Stimulated activated CD4-positive, alpha-beta T cell treated with anti-CD3 and anti-CD28 coated beads, Interleukin-1b, Interleukin-23, amount 100 ng/mL, for 1 hour (primary cell): ENCODE measurements around the gene SAMD11.
A peak's percentile ranks its signal among the peaks of the same experiment; 100 is the strongest.
"Not testable (repeated sequence)": the region's sequence is repeated elsewhere in the genome, so short reads cannot be mapped to it uniquely, and the experiment has no call there.

Experiments
- DNase-seq, 2 donors: peaks; one replicate each; pipeline ENCODE4 v3.0.0-alpha.2; 2020; ENCODE audit warnings: low read depth in 2 of 2

SAMD11 gene, protein sequence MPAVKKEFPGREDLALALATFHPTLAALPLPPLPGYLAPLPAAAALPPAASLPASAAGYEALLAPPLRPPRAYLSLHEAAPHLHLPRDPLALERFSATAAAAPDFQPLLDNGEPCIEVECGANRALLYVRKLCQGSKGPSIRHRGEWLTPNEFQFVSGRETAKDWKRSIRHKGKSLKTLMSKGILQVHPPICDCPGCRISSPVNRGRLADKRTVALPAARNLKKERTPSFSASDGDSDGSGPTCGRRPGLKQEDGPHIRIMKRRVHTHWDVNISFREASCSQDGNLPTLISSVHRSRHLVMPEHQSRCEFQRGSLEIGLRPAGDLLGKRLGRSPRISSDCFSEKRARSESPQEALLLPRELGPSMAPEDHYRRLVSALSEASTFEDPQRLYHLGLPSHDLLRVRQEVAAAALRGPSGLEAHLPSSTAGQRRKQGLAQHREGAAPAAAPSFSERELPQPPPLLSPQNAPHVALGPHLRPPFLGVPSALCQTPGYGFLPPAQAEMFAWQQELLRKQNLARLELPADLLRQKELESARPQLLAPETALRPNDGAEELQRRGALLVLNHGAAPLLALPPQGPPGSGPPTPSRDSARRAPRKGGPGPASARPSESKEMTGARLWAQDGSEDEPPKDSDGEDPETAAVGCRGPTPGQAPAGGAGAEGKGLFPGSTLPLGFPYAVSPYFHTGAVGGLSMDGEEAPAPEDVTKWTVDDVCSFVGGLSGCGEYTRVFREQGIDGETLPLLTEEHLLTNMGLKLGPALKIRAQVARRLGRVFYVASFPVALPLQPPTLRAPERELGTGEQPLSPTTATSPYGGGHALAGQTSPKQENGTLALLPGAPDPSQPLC

GRCh38 chr1:923131-923990 lies at the start of gene SAMD11:
Gene SAMD11, plus strand, starts transcription at chr1:923923. Its CDS starts 509 bp downstream, at chr1:924432.
- peak; percentile 29 to 33 for DNase-seq

- DNase-seq = not testable (repeated sequence)
These were observed 47.1 kb upstream of the SAMD11 start for GRCh38 chr1:876428-877208.

DNA sequence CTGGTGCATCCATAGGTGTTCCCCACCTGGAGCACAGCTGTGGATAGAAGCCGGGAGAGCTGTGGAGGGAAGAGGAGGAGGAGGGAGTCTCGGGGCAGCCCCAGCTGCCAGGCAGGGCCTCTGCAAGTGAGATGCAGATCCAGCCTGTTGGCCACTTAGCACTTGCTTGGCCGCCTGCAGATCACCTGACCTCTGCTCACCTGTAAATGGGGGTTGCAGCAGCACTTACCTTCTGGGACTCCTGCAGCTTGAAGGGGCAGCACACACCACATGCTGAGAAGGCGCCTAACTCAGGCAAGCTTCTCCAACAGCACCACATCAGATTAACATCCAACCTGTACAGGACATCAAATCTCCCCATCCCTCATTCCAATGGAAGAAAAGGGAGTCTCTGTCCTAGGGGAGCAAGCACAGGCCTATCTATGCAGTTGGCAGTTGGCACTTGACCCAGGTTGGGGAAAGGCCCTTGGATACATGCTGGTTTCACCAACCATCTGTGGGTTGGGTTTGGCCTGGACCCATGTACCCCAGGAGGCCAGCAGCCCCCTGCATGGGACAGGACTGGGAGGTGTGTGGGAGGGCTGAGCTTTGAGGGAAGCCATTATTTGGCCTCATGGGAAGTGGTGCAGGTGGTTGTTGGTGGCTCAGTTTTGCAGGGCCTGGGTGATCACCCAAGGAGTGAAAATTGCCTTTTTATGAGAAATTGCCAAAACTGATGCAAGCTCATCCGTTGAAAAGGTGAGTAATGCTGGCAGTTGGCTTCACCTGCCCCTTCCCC lies 46.3 kb upstream of the SAMD11 start:
- not testable (repeated sequence) for DNase-seq

- not testable (repeated sequence) for DNase-seq
These were observed 43.2 kb upstream of the SAMD11 start for GRCh38 chr1:880511-880910.

GRCh38 chr1:880915-881314 lies 42.8 kb upstream of the SAMD11 start:
- DNase-seq = not testable (repeated sequence)

GRCh38 chr1:886311-886710 lies 37.4 kb upstream of the SAMD11 start:
- DNase-seq = no peak

DNA sequence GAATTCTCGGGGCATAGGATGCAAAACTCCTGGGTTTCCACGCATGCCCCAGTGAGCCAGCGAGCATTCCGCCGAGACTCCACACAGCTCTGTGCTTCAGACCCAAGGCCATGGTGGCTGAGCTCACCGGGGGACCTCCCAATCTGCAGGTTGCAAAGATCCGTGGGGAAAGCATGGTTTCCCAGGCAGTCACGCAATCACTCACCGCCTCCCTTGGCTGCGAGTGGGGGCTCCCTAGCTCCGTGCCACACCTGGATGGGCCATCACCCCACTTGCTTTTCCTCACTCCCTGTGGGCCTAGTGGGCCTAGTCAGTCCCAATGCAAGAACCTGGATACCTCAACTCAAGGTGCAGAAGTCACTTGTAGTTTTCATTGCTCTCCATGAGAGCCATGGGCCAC lies 37.0 kb upstream of the SAMD11 start:
- DNase-seq = no peak

DNA sequence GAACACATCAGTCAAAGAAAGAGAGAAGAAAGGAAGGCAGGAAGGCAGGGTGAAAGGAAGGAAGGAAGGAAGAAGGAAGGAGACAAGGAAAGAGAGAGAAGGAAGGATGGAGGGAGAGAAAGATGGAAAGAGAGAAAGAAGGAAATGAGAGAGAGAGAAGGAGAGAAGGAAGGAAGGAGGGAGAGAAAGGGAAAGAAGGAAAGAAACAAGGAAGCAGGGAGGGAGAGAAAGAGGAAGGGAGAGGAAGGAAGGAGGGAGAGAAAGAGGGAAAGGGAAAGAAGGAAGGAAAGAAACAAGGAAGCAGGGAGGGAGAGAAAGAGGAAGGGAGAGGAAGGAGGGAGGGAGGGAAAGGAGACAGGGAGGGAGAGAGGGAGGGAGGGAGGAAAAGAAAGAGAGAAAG lies 35.4 kb upstream of the SAMD11 start:
- no peak for DNase-seq

DNA sequence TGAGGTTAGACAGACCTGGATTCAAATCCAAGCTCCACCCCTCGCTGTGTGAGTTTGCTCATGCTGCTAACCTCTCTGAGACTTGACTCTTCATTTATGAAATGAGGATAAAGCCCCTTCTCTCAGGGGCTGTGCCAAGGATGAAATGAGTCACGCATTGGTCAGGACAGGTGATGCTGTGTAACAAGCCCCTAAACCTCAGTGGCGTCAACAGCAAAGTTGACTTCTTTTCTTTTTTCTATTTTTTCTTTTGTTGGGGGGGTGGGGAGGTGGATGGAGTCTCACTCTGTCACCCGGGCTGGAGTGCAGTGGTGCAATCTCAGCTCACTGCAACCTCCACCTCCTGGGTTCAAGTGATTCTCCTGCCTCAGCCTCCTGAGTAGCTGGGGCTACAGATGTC lies 33.9 kb upstream of the SAMD11 start:
- DNase-seq = not testable (repeated sequence)

DNA sequence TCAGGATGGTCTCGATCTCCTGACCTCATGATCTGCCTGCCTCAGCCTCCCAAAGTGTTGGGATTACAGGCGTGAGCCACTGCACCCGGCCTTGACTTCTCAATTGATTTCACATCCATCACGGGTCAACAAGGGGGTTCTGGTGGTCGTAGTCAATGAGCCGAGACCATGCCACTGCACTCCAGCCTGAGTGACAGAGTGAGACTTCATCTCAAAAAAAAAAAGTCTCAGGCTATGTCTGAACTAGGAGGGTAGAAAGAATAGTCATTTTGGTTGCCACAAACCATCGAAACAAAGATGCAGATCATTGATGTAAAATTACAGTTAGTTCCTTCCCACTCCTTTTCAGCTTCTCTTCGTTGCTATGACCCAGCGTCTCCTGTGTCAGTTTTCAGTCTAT lies 33.5 kb upstream of the SAMD11 start:
- not testable (repeated sequence) for DNase-seq

GRCh38 chr1:890661-891060 lies 33.1 kb upstream of the SAMD11 start:
- DNase-seq = no peak

DNA sequence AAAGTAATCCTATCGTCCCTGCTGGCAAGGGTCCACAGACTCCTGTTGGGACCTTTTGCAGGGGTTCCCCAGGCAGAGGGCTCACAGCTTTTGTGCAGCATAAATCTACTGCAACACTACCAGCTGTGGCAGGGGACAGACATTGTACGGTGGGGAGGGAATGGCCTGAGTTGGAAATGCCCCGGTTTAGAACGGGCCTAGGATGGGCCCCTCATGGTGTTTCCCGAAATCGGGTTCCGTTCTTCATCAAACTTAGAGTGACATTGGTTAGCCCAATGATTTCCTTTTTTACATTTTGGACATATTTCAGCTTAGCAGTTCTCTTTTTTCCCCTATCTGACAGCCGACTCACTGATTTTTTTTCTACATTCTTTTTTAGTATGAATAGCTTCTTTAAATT lies 26.5 kb upstream of the SAMD11 start:
- no peak for DNase-seq

- DNase-seq = not testable (repeated sequence)
These were observed 25.8 kb upstream of the SAMD11 start for GRCh38 chr1:897951-898350.

- no peak for DNase-seq
These were observed 23.9 kb upstream of the SAMD11 start for GRCh38 chr1:899636-900317.

DNA sequence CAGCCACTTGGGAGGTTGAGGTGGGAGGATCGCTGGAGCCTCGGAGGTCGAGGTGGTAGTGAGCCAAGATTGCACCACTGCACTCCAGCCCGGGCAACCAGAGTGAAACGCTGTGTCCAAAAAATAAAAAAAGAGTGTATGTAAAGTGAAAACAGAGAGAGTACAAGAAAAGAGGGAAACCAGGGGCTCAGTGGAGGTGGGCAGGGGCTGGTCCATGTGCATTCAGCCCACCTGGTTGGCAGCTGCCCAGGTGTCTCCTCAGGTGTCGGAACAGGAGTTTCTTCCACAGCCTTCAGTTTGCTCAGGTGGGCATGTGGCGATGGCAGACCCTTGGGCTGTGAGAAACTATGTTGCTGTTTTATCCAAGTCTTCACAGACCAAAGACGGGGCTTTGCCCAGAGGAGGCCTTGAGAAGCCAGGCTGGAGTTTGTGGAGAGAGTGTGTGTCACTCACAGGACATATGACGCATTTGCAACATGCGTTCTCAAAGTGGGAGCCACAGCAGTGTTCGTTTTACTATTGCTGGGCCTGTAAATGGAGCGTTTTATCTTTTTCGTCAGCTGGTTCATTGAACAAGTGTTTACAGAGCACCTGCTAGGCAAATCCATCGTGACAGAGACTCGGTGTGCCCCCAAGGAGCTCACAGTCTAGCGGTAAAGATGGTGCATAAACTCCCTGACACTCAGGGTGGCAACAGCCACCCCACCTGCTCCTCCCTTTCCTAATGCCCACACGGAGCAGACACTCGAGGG lies 22.4 kb upstream of the SAMD11 start:
- no peak for DNase-seq

GRCh38 chr1:902802-903201 lies 20.9 kb upstream of the SAMD11 start:
- no peak for DNase-seq

GRCh38 chr1:903305-903704 lies 20.4 kb upstream of the SAMD11 start:
- DNase-seq = no peak

DNA sequence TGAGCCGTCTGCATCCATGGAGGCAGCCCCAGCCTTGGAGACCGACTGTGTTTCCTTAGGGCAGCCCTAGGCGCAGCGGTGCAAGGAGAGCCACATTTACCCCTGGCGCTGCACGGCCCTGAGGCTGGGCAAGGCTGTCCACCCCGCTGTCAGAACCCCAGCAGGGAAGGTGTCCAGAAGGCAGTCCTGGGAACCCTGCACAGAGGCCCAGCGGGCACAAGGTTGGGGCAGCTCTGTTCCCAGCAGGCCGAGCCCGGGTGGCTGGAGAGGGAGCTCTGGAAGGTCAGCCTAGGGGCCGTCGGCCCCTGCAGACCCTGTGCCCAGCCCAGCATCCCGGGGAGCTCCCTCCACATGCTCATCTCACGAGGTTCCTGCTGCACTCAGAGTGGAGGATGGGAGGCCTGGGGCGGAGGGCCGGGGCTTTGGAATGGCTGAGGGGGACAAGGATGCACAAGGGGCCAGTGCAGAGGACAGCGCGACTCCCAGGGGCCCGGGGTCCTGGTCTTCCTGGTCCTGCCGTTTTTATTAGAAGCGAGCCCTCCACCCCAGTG lies 19.9 kb upstream of the SAMD11 start:
- DNase-seq = no peak
